NCI-H128 (cell line): ENCODE results near the gene RTTN.
A peak's percentile ranks its signal among the peaks of the same experiment; 100 is the strongest.
"Not testable (repeated sequence)": the region's sequence is repeated elsewhere in the genome, so short reads cannot be mapped to it uniquely, and the experiment has no call there.

ENCODE experiments used
- DNase-seq: peaks from one replicate; lab custom pipeline; 2025; ENCODE audit not compliant: unreplicated experiment; lab: John Stamatoyannopoulos, UW

The RTTN gene

GRCh38 chr18:70205421-70206397 lies at the start of gene RTTN:
Gene RTTN, minus strand, starts transcription at chr18:70205687. Its CDS starts 29 bp downstream, at chr18:70205658.
- DNase-seq, result peak; percentile 98

- no peak for DNase-seq
These were observed 45.3 kb upstream of the RTTN start for GRCh38 chr18:70250781-70251180.

- not testable (repeated sequence) for DNase-seq
These were observed 44.4 kb upstream of the RTTN start for GRCh38 chr18:70249861-70250260.

GRCh38 chr18:70249118-70249517 lies 43.6 kb upstream of the RTTN start:
- no peak for DNase-seq

- no peak for DNase-seq
These were observed 40.6 kb upstream of the RTTN start for GRCh38 chr18:70246061-70246466.

GRCh38 chr18:70243131-70243929 lies 37.8 kb upstream of the RTTN start:
- no peak for DNase-seq

GRCh38 chr18:70236921-70237320 lies 31.4 kb upstream of the RTTN start:
- not testable (repeated sequence) for DNase-seq

GRCh38 chr18:70235478-70235877 lies 30.0 kb upstream of the RTTN start:
- no peak for DNase-seq

GRCh38 chr18:70234667-70235459 lies 29.4 kb upstream of the RTTN start:
- DNase-seq, result no peak

GRCh38 chr18:70233974-70234373 lies 28.5 kb upstream of the RTTN start:
- no peak for DNase-seq

GRCh38 chr18:70232261-70232660 lies 26.8 kb upstream of the RTTN start:
- no peak for DNase-seq

GRCh38 chr18:70229639-70230038 lies 24.2 kb upstream of the RTTN start:
- DNase-seq, result no peak

- no peak for DNase-seq
These were observed 23.0 kb upstream of the RTTN start for GRCh38 chr18:70228536-70228935.

- no peak for DNase-seq
These were observed 22.0 kb upstream of the RTTN start for GRCh38 chr18:70227438-70227837.

- no peak for DNase-seq
These were observed 16.4 kb upstream of the RTTN start for GRCh38 chr18:70221915-70222278.

GRCh38 chr18:70221156-70221914 lies 15.8 kb upstream of the RTTN start:
- peak; percentile 72 for DNase-seq

- no peak for DNase-seq
These were observed 15.1 kb upstream of the RTTN start for GRCh38 chr18:70220628-70221027.

- no peak for DNase-seq
These were observed 14.2 kb upstream of the RTTN start for GRCh38 chr18:70219688-70220087.

GRCh38 chr18:70216788-70217187 lies 11.3 kb upstream of the RTTN start:
- no peak for DNase-seq

GRCh38 chr18:70207181-70207580 lies 1.7 kb upstream of the RTTN start:
- DNase-seq, result no peak
